ENCODE results near the gene HHATL. TPM values are rescaled to one million over a fixed set of nuclear protein-coding genes. Genes with fewer than 3 reads are reported as not detected.

The HHATL gene
- total RNA-seq, 1 donor from 2014 or later, result not detected

- no peaks in the 10 kb centered on the region for H3K4me1 Mint-ChIP-seq (ENCODE audit: low read depth)
- H3K9me3 Mint-ChIP-seq (ENCODE audit: low read depth), result no peaks in the 10 kb centered on the region
- TF ChIP-seq CTCF (IDR thresholded peaks at IDR 0.05; ENCODE audit: unreplicated experiment), result no peak
- no peaks in the 10 kb centered on the region for H3K36me3 Mint-ChIP-seq (ENCODE audit: insufficient read depth)
- peaks cover 10% of the 10 kb centered on the region for H3K27me3 Mint-ChIP-seq
- H3K4me3 Mint-ChIP-seq (ENCODE audit: low read depth), result no peak overlapping the region
- no peak for DNase-seq (ENCODE audit: low spot score, unreplicated experiment)
- H3K27ac Mint-ChIP-seq, result no peak overlapping the region
Observed at GRCh38 chr3:42696356-42697288, 6.0 kb downstream of the HHATL start.

- no peaks in the 10 kb centered on the region for H3K9me3 Mint-ChIP-seq (ENCODE audit: low read depth)
- no peak overlapping the region for H3K4me3 Mint-ChIP-seq (ENCODE audit: low read depth)
- no peak for DNase-seq (ENCODE audit: low spot score, unreplicated experiment)
Observed at GRCh38 chr3:42694366-42694765, 8.2 kb downstream of the HHATL start.

GRCh38 chr3:42693530-42693930, 9.1 kb downstream of the HHATL start:
- H3K36me3 Mint-ChIP-seq (ENCODE audit: insufficient read depth), result no peaks in the 10 kb centered on the region

More at GRCh38 chr3:42694366-42694765, 8.2 kb downstream of the HHATL start:
- Mint-ChIP-seq H3K27me3 (peaks cover 12% of the 10 kb centered on the region), H3K36me3 (ENCODE audit: insufficient read depth) (no peaks in the 10 kb centered on the region), H3K4me1 (ENCODE audit: low read depth) (no peaks in the 10 kb centered on the region), H3K27ac (no peak overlapping the region)
- TF ChIP-seq CTCF (IDR thresholded peaks at IDR 0.05; ENCODE audit: unreplicated experiment), result no peak

GRCh38 chr3:42692667-42693529, 9.7 kb downstream of the HHATL start:
- Mint-ChIP-seq H3K4me3 (ENCODE audit: low read depth) (no peak overlapping the region), H3K36me3 (ENCODE audit: insufficient read depth) (no peaks in the 10 kb centered on the region), H3K4me1 (ENCODE audit: low read depth) (no peaks in the 10 kb centered on the region), H3K9me3 (ENCODE audit: low read depth) (no peaks in the 10 kb centered on the region), H3K27ac (no peak overlapping the region), H3K27me3 (peaks cover 14% of the 10 kb centered on the region)
- no peak for TF ChIP-seq CTCF (IDR thresholded peaks at IDR 0.05; ENCODE audit: unreplicated experiment)
- DNase-seq (ENCODE audit: low spot score, unreplicated experiment), result no peak

More at GRCh38 chr3:42693530-42693930, 9.1 kb downstream of the HHATL start:
- Mint-ChIP-seq H3K27ac (no peak overlapping the region), H3K27me3 (peaks cover 14% of the 10 kb centered on the region), H3K9me3 (ENCODE audit: low read depth) (no peaks in the 10 kb centered on the region), H3K4me3 (ENCODE audit: low read depth) (no peak overlapping the region), H3K4me1 (ENCODE audit: low read depth) (no peaks in the 10 kb centered on the region)
- no peak for DNase-seq (ENCODE audit: low spot score, unreplicated experiment)
- no peak for TF ChIP-seq CTCF (IDR thresholded peaks at IDR 0.05; ENCODE audit: unreplicated experiment)

Data from progenitor cell of endocrine pancreas (in vitro differentiated cells).